Stimulated activated CD8-positive, alpha-beta memory T cell treated with anti-CD3 and anti-CD28 coated beads, Interleukin-4, amount 100 ng/mL, for 48 hours (primary cell): ENCODE data around the gene MICAL3.
"Not testable (repeated sequence)": the region's sequence is repeated elsewhere in the genome, so short reads cannot be mapped to it uniquely, and the experiment has no call there.

ENCODE experiments used
- DNase-seq: peaks from one replicate; pipeline ENCODE4 v3.0.0-alpha.2; 2020

MICAL3 gene

DNA sequence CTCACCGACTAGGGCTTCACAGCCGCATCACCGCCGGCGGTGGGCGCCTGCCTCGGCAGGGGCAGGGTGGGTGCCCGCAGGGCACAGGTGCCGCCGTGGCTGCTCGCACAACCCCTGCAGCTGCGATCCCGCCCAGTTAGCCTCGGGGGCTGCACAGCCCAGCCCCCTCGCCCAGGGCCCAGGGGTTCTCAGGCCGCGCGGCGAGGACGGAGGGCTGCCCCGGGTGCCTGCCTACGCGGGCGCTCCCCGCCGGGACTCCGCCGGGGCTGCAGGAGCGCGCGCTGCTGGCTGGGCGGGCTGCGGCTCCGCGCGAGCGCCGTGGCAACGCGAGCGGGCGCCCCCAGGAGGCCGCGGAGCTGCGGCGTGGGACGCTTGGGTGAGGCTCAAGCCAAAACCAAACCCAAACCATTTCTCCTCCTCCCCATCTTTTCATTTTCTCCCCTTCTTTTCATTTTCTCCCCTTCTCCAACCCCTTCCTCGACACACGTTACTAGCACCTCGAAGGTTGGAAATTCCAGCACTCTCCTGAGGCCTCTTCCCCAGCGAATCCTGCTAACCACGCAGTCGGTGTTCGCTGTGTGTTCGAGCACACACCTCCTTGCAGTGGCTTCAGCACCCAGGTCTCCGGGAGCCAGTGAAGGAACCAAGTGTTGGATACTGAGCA lies at the start of gene MICAL3:
MICAL3 (minus strand) TSS at position 286 of the 664 bp plus-strand sequence. CDS start 117,749 bp downstream, outside the sequence.
- DNase-seq: peak; percentile 73

DNA sequence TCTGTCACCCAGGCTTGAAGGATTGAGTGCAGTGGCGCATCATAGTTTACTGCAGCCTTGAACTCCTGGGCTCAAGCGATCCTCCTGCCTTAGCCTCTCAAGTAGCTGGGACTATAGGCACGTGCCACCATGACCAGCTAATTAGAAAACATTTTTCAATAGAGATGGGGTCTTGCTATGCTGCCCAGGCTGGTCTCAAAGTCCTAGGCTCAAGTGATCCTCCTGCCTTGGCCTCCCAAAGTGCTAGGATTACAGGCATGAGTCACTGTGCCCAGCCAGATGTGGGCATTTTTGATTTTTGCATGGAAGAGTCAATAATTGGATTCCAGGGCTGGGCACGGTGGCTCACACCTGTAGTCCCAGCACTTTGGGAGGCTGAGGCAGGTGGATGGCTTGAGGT lies 49.6 kb upstream of the MICAL3 start:
- DNase-seq: not testable (repeated sequence)

DNA sequence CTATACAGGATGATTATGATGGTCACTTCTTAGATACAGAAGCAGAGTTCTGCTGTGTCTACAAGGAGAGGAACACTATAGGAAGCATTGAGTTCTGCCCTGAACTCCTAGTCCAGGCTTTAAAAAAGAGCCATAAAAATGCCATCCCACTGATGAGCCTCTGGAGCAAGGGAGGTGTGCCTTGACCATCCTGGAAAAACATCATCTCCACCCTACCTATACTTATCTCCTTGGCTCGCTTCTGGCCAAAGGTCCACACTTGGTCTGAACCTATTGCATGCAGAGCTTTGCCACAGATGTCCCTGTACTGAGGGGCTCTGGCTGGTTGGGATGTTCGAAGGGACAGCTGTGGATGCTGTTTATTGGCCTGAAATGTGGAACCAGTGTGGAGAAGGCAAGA lies 49.1 kb upstream of the MICAL3 start:
- no peak for DNase-seq

- no peak for DNase-seq
Observed at GRCh38 chr22:18071968-18072310, 47.6 kb upstream of the MICAL3 start.

GRCh38 chr22:18071307-18071967 lies 47.1 kb upstream of the MICAL3 start:
- DNase-seq: not testable (repeated sequence)

DNA sequence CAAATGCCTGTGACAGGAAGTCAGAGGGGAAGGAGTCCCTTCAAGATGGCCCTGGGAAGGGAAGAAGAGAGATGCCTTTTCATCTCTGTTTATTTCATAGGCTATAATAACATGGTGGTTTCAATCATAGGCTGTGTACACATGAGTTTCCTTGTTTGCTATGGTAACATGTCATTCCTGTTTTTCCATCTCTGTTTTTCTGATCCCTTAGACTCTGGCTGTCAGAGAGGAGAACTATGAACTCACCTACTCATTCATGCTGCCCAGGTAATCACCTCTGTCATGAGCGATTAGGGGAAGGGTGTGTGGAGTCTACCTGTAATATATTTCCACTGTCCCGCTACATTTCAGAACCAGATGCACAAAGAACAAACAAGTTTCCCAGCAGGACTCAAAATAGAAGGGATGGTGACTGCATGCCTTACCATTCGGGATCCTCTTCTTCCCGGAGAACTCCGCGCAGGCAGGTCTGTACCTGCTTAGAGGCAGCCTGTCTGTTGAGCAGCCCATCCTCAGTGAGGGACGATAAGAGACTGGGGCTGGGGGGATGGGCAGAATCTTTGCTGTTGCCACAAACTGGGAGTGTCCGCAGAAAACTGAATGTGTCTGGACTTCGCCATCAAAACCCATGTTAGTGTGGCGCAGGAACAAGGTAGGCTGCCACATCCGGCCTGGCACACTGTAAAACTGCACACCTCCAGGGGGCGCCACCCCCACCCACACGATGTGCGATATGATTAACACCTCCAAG lies 46.4 kb upstream of the MICAL3 start:
- peak; percentile 48 for DNase-seq

DNA sequence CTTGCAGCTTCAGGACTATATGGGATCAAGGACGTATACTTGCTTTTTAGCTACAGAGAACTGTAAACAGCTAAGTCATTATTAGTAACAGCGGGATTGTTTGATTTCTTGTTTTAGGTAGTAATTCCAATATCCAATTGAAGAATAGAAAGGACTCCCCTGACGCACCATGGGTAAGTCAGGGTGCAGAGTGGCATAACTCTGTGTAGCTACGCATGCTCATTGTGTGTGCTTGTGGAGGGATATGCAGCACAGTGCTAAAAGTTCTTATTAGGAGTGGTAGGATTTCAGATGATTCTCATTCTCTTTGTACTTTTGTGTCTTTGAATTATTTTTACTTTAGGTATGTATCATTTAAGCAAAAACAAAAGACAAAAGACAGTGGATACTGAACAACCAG lies 45.7 kb upstream of the MICAL3 start:
- no peak for DNase-seq

- DNase-seq: no peak
Observed at GRCh38 chr22:18069041-18069440, 44.7 kb upstream of the MICAL3 start.

DNA sequence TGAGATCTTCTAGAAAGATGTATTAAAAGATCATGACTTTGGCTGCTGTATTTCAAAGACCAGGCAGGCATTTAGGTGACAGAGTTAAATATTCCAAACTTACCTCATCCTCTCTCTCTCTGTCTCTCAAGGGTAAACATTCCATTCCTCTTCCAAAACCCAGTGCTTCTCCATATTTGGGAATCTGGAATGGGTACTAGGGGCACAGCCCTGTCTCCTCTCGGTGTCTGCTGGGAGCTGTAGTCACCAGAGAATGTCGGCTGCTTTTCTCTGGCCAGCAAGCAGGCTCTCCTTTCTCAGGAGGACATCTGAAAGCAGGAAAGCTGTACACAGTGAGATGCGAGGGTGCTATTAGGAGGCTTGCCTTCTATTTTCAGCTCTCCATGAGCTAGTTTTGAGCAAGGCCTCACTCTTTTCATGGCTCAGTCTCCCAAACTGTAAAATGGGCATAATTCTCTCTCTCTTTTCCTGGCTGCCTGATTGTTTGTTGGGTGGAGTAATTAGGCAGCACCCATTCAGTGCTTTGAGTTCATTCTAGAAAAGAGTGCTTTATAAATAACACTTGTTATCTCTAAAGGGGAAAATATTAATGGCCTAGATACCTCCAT lies 44.1 kb upstream of the MICAL3 start:
- no peak for DNase-seq

GRCh38 chr22:18067548-18068341 lies 43.4 kb upstream of the MICAL3 start:
- no peak for DNase-seq

GRCh38 chr22:18067121-18067520 lies 42.8 kb upstream of the MICAL3 start:
- DNase-seq: no peak

- DNase-seq: no peak
Observed at GRCh38 chr22:18066181-18066859, 42.0 kb upstream of the MICAL3 start.

- DNase-seq: no peak
Observed at GRCh38 chr22:18065256-18065655, 40.9 kb upstream of the MICAL3 start.

- DNase-seq: no peak
Observed at GRCh38 chr22:18064636-18065035, 40.3 kb upstream of the MICAL3 start.

DNA sequence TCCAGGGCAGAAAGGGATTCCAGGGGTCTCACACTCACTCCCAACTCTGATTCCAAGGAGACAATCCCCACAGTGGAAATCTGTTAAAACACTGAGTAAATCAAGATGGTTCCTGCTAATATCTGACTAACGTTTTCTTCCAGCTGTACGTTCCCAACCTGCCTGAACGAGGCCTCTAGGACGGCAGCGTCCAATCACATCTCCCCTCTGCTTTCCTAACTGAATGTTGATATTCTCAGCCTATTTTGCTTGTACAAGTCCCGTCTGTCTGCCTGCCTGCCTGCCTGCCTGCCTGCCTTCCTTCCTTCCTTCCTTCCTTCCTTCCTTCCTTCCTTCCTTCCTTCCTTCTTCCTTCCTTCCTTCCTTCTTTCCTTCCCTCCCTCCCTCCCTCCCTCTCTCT lies 39.4 kb upstream of the MICAL3 start:
- not testable (repeated sequence) for DNase-seq

- DNase-seq: no peak
Observed at GRCh38 chr22:18063306-18063705, 38.9 kb upstream of the MICAL3 start.

DNA sequence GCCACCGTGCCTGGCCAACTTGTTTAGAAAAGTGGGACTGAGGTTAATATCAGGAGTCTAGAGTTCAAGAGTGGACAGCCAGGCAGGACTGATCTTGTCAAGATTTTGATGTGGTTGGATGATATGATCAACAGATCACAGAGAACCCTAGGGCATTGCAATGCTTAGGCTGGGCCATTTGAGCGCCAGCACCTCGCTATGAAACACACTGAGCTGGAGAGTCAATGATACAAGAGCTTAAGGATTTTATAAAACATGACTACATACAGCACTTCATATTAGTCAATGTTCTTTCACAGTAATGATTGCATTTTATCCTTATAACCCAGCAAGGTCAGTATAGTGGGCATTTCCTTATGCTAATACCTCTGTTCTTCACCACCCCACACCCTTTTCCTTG lies 38.1 kb upstream of the MICAL3 start:
- no peak for DNase-seq

DNA sequence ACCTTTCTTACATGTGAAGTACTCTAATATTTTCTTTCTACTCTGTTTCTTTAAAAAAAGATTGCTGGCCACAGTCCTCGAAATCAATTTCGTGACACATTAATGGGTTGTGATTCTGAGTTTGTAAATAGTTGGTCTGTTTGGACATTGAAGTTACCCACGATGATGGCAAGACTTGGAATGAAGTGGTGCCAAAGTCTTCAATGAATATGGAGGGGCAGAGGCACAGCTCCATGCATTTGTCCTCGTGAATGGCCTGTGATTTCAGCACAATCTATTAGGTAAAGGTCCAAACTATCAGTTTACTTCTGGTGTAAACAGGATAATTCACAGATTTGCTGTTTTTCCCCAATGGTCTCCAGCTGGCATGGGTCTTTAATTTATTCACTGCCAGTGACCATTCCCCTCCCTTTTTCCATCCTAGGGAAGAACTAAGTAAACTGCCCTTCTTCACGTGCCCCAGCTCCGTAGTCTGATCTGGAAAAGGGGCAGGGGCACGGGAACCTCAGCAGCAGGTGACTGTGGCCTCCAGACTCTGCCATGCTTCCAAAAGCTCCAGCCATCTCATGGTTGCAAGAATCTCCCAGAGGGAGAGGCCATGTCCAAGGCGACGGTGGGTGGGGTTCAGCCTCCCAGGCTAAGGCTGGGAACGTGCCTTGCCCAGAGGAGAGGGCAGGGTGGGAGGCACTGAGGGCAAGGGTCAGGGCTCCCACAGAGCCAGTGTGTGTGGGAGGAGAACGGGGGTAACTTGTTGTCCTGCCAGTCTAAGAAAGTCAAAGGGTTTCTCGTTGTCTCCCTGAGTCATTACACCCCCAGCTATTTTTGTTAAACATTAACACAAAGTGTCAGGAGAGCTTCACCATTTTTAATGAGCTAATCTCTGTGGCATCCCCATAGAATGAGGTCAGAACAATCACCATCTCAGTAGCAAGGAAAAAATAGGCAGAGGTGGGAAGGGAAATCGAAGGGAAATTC lies 36.6 kb upstream of the MICAL3 start:
- DNase-seq: no peak

DNA sequence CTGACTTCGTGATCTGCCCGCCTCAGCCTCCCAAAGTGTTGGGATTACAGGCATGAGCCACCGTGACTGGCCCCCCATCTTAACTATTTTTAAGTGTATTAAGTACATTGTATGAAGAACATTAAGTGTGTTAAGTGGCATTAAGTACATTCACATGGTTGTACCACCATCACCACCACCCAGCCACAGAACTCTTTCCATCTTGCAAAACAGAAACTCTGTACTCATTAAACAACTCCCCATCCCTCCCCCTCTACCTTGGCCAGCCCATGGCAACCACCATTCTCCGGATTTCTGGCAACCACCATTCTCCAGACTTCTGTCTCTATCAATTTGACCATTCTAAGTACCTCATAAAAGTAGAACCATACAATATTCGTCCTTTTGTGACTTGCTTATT lies 35.6 kb upstream of the MICAL3 start:
- DNase-seq: no peak

- DNase-seq: no peak
Observed at GRCh38 chr22:18059473-18059872, 35.1 kb upstream of the MICAL3 start.

DNA sequence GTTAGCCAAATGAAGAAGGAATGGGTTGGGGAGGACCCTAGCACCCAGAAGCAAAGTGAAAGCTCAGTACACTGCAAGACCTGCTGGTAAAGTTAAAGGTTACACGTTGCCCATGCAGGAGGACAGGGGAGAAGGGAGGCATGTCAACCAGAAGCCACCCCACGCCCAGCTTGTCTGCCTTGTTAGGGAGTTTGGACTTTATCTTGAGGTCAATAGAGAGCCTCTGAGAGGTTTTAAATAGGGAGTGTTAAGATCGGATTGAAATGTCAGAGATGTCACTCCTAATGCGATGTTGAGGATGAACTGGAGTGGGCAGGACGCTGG lies 34.7 kb upstream of the MICAL3 start:
- no peak for DNase-seq
